ENCODE results near the gene FAM222A. TPM values are rescaled to one million over a fixed set of nuclear protein-coding genes. Genes with fewer than 3 reads are reported as not detected.

FAM222A gene
- polyA plus RNA-seq, 2 of the 4 experiments (the other 2 are of a cell fraction) = 0.98 to 3.2 TPM

DNA sequence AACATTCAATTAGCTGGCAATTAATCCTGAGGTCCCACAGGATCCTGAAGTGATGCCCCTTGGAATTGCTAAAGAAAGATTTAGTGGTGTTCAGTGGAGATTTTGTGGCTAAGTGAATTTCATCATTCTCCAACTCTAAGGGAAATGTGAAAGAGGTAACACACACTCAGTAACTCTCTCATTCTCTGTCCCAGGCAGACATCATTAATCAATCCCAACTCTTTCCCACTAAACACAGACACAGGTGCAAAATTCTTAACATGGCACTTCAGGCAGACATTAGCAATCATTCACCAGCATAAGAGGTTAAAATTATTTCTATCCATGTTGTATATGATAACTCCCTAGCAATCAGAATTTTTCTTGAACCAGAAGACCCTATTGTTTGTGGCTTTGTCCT lies 79.4 kb downstream of the FAM222A start:
- POLR2A ChIA-PET = no interaction called here
- no peaks in the 10 kb centered on the region for H3K9me3 ChIP-seq
- DNase-seq (ENCODE audit: low read depth in 1 of 2, low spot score in 1 of 2) (no peak), ATAC-seq (no peak), FAIRE-seq (no peak)
- H3K4me2 ChIP-seq = no peak overlapping the region
- peaks cover 9% of the 10 kb centered on the region; the same call in 2 of the 3 replicates for H3K4me1 ChIP-seq
- no peak overlapping the region for H3K4me3 ChIP-seq
- TF ChIP-seq NFE2L2 (conservative IDR thresholded peaks at IDR 0.05; ENCODE audit: low read length) = no peak
- TF ChIP-seq KDM1A (IDR thresholded peaks at IDR 0.05; ENCODE audit: low read depth) = no peak
- TF ChIP-seq, protein P1, sequence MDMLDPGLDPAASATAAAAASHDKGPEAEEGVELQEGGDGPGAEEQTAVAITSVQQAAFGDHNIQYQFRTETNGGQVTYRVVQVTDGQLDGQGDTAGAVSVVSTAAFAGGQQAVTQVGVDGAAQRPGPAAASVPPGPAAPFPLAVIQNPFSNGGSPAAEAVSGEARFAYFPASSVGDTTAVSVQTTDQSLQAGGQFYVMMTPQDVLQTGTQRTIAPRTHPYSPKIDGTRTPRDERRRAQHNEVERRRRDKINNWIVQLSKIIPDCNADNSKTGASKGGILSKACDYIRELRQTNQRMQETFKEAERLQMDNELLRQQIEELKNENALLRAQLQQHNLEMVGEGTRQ (IDR thresholded peaks at IDR 0.05) = no peak
- TF ChIP-seq, protein P2, sequence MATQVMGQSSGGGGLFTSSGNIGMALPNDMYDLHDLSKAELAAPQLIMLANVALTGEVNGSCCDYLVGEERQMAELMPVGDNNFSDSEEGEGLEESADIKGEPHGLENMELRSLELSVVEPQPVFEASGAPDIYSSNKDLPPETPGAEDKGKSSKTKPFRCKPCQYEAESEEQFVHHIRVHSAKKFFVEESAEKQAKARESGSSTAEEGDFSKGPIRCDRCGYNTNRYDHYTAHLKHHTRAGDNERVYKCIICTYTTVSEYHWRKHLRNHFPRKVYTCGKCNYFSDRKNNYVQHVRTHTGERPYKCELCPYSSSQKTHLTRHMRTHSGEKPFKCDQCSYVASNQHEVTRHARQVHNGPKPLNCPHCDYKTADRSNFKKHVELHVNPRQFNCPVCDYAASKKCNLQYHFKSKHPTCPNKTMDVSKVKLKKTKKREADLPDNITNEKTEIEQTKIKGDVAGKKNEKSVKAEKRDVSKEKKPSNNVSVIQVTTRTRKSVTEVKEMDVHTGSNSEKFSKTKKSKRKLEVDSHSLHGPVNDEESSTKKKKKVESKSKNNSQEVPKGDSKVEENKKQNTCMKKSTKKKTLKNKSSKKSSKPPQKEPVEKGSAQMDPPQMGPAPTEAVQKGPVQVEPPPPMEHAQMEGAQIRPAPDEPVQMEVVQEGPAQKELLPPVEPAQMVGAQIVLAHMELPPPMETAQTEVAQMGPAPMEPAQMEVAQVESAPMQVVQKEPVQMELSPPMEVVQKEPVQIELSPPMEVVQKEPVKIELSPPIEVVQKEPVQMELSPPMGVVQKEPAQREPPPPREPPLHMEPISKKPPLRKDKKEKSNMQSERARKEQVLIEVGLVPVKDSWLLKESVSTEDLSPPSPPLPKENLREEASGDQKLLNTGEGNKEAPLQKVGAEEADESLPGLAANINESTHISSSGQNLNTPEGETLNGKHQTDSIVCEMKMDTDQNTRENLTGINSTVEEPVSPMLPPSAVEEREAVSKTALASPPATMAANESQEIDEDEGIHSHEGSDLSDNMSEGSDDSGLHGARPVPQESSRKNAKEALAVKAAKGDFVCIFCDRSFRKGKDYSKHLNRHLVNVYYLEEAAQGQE (IDR thresholded peaks at IDR 0.05) = no peak
- TF ChIP-seq, protein P3, sequence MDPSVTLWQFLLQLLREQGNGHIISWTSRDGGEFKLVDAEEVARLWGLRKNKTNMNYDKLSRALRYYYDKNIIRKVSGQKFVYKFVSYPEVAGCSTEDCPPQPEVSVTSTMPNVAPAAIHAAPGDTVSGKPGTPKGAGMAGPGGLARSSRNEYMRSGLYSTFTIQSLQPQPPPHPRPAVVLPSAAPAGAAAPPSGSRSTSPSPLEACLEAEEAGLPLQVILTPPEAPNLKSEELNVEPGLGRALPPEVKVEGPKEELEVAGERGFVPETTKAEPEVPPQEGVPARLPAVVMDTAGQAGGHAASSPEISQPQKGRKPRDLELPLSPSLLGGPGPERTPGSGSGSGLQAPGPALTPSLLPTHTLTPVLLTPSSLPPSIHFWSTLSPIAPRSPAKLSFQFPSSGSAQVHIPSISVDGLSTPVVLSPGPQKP (IDR thresholded peaks at IDR 0.05; ENCODE audit: low read depth, low read length) = no peak
- TF ChIP-seq, protein P4, sequence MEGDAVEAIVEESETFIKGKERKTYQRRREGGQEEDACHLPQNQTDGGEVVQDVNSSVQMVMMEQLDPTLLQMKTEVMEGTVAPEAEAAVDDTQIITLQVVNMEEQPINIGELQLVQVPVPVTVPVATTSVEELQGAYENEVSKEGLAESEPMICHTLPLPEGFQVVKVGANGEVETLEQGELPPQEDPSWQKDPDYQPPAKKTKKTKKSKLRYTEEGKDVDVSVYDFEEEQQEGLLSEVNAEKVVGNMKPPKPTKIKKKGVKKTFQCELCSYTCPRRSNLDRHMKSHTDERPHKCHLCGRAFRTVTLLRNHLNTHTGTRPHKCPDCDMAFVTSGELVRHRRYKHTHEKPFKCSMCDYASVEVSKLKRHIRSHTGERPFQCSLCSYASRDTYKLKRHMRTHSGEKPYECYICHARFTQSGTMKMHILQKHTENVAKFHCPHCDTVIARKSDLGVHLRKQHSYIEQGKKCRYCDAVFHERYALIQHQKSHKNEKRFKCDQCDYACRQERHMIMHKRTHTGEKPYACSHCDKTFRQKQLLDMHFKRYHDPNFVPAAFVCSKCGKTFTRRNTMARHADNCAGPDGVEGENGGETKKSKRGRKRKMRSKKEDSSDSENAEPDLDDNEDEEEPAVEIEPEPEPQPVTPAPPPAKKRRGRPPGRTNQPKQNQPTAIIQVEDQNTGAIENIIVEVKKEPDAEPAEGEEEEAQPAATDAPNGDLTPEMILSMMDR (IDR thresholded peaks at IDR 0.05) = no peak
- no peak for TF ChIP-seq MAZ (IDR thresholded peaks at IDR 0.05; ENCODE audit: borderline replicate concordance, low read depth, low read length)
- no peak for TF ChIP-seq NPAS2 (CRISPR knock-in tag; IDR thresholded peaks at IDR 0.05; ENCODE audit: borderline replicate concordance)
- TF ChIP-seq, protein P5, sequence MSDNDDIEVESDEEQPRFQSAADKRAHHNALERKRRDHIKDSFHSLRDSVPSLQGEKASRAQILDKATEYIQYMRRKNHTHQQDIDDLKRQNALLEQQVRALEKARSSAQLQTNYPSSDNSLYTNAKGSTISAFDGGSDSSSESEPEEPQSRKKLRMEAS (IDR thresholded peaks at IDR 0.05) = no peak
- no peak for TF ChIP-seq MYC (IDR thresholded peaks at IDR 0.05; ENCODE audit: borderline replicate concordance, low read length)
- TF ChIP-seq, protein P6, sequence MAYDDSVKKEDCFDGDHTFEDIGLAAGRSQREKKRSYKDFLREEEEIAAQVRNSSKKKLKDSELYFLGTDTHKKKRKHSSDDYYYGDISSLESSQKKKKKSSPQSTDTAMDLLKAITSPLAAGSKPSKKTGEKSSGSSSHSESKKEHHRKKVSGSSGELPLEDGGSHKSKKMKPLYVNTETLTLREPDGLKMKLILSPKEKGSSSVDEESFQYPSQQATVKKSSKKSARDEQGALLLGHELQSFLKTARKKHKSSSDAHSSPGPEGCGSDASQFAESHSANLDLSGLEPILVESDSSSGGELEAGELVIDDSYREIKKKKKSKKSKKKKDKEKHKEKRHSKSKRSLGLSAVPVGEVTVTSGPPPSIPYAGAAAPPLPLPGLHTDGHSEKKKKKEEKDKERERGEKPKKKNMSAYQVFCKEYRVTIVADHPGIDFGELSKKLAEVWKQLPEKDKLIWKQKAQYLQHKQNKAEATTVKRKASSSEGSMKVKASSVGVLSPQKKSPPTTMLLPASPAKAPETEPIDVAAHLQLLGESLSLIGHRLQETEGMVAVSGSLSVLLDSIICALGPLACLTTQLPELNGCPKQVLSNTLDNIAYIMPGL (CRISPR knock-in tag; IDR thresholded peaks at IDR 0.05; ENCODE audit: borderline replicate concordance) = no peak
- no peak for TF ChIP-seq EHMT2 (IDR thresholded peaks at IDR 0.05; ENCODE audit: low read depth)
- TF ChIP-seq CHD4 (IDR thresholded peaks at IDR 0.05; ENCODE audit: borderline replicate concordance) = no peak
- no peak for TF ChIP-seq MAFK (IDR thresholded peaks at IDR 0.05; ENCODE audit: partially characterized antibody)
- CTCF ChIA-PET = interaction anchor here (1.3 to 2.5 kb wide), 2 partner anchors 12 to 18 kb away, joined by 4 to 8 read pairs; no protein-coding TSS in a partner anchor
- H3K27ac ChIP-seq = no peak overlapping the region

DNA sequence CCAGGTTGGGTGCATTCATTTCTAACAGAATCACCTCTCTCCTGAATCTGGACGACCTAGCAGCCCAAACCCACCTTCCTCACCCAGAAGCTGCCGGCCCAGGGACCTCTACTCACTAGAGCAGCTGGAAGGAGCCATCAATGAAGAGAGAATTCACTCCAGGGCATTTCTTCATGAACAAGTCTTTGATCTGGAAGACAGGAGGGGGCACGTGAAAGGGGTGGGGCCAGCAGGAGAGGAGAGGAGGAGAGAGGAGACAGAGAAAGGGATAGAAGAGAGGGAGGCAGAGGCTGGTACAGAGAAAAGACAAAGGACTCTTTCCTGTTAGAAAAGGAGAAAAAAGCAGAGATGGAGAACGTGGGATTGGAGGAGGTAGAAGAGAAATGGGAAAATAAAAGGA lies 79.8 kb downstream of the FAM222A start:
- Histone ChIP-seq H3K4me2 (no peak overlapping the region), H3K9me3 (no peaks in the 10 kb centered on the region), H3K4me3 (no peak overlapping the region), H3K4me1 (peaks cover 9% of the 10 kb centered on the region; the same call in 2 of the 3 replicates), H3K27ac (no peak overlapping the region)
- DNase-seq (ENCODE audit: low read depth in 1 of 2, low spot score in 1 of 2) (no peak), ATAC-seq (no peak), FAIRE-seq (no peak)
- ChIA-PET CTCF (interaction anchor here (1.3 to 2.5 kb wide), 2 partner anchors 11 to 18 kb away, joined by 4 to 8 read pairs; no protein-coding TSS in a partner anchor), POLR2A (no interaction called here)
- WGBS (ENCODE audit: missing lambda C conversion rate) = 9% methylated on average over 4 of the region's 4 CpGs
- TF ChIP-seq, protein P1 (IDR thresholded peaks at IDR 0.05) = no peak
- TF ChIP-seq, protein P6 (CRISPR knock-in tag; IDR thresholded peaks at IDR 0.05; ENCODE audit: borderline replicate concordance) = no peak
- no peak for TF ChIP-seq HOXA7 (CRISPR knock-in tag; IDR thresholded peaks at IDR 0.05)
- no peak for TF ChIP-seq MAFK (IDR thresholded peaks at IDR 0.05; ENCODE audit: partially characterized antibody)
- no peak for TF ChIP-seq RARB (CRISPR knock-in tag; IDR thresholded peaks at IDR 0.05)
- TF ChIP-seq CHD4 (IDR thresholded peaks at IDR 0.05; ENCODE audit: borderline replicate concordance) = no peak
- TF ChIP-seq, protein P2 (IDR thresholded peaks at IDR 0.05) = no peak
- TF ChIP-seq CBX2 (IDR thresholded peaks at IDR 0.05; ENCODE audit: borderline replicate concordance, low read depth) = no peak

All from A549 (cell line).